GM18511 (cell line): ENCODE measurements around the gene PLRG1.

Source experiments
- ATAC-seq: cut with Tn5 transposase; IDR thresholded peaks from one replicate; pipeline ENCODE4 v1.9.1; 2021; ENCODE audit warnings: mild to moderate bottlenecking, moderate library complexity; ENCODE audit not compliant: unreplicated experiment

The PLRG1 gene

GRCh38 chr4:154574311-154574710 is 24.1 kb upstream of the PLRG1 start:
- no peak for ATAC-seq

- ATAC-seq = no peak
These were observed 23.1 kb upstream of the PLRG1 start for GRCh38 chr4:154573190-154573870.

- no peak for ATAC-seq
These were observed 19.4 kb upstream of the PLRG1 start for GRCh38 chr4:154569584-154569983.

GRCh38 chr4:154569028-154569427 is 18.8 kb upstream of the PLRG1 start:
- no peak for ATAC-seq

GRCh38 chr4:154566639-154567204 is 16.5 kb upstream of the PLRG1 start:
- no peak for ATAC-seq

- no peak for ATAC-seq
These were observed 15.5 kb upstream of the PLRG1 start for GRCh38 chr4:154565704-154566103.

- ATAC-seq = no peak
These were observed 14.1 kb upstream of the PLRG1 start for GRCh38 chr4:154564311-154564710.

- ATAC-seq = no peak
These were observed 12.6 kb upstream of the PLRG1 start, which contains the start of gene FGB for GRCh38 chr4:154562697-154563254. TSS of gene FGB (plus strand) at chr4:154563011. CDS start at chr4:154563019, 8 bp downstream.

GRCh38 chr4:154560824-154561231 is 10.6 kb upstream of the PLRG1 start:
- no peak for ATAC-seq

GRCh38 chr4:154560419-154560801 is 10.2 kb upstream of the PLRG1 start:
- ATAC-seq = no peak

- ATAC-seq = peak; percentile 86
These were observed 9.6 kb upstream of the PLRG1 start for GRCh38 chr4:154559494-154560418.

- peak; percentile 28 for ATAC-seq
These were observed 8.9 kb upstream of the PLRG1 start for GRCh38 chr4:154559141-154559493.

- peak; percentile 58 for ATAC-seq
These were observed 1.9 kb upstream of the PLRG1 start for GRCh38 chr4:154551872-154552686.

GRCh38 chr4:154545689-154546088 is 4.5 kb downstream of the PLRG1 start:
- no peak for ATAC-seq

- no peak for ATAC-seq
These were observed 7.8 kb downstream of the PLRG1 start for GRCh38 chr4:154542271-154542879.

GRCh38 chr4:154534296-154534695 is 15.9 kb downstream of the PLRG1 start:
- ATAC-seq = no peak

- no peak for ATAC-seq
These were observed 20.3 kb downstream of the PLRG1 start for GRCh38 chr4:154529728-154530519.

- no peak for ATAC-seq
These were observed 21.3 kb downstream of the PLRG1 start for GRCh38 chr4:154528869-154529268.

- no peak for ATAC-seq
These were observed 22.9 kb downstream of the PLRG1 start for GRCh38 chr4:154527308-154527707.
